Measurements from ENCODE around the gene LYPD6.

Gene LYPD6

DNA sequence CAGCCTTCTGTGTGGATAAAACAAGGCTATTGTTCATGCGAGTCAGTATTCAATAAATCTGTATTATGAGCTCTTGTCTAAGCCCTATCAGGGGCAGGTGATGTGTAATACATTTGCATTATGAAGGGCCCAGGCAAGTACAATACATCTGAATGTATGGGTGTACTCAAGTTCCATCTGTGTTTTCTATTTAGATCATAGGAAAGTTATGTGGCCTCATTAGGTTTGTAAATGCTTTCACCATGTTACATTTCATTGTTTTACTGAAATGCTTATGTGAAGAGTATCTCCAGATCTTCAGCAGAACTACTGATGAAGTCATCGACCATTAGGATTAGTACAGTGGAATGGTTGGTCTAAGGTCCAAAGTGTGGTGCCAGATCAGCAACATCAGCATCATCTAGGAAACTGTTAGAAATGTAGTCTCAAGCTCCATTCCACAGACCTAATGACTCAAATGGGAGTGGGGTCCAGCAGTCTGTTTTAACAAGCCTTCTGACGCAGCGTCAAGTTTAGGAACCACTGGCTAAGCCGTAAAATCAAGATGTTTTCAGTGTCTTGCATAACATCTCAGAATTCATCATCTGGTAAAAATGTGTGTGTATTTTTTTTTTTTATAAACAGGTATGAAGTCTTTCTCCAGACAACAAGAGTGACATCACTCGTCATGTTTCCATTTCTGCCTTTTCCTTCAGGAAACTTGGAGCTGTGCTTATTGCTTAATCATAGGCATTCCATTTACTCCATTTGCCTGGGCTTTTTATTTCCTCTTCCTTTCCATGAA lies 80.5 kb downstream of the LYPD6 start:
- no peak for DNase-seq

DNA sequence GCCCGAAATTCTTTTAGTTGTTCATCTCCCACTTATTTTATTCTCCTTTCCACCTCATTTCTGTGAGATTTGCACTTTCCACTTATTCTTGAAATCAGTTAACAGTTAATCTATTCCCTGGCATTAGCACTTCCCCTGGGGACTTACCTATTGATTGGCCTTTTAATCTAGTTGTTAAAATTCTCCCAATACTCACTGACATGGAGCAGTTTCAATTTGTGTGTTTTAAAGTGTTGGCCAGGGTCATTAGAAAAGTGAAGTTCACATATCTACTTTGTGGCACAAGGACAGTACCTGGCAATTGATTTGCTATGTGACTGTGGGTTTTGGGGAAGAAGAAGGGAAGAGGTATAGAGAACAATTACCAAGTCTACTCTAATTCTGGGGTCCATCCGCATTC lies 83.1 kb downstream of the LYPD6 start:
- DNase-seq, result no peak

DNA sequence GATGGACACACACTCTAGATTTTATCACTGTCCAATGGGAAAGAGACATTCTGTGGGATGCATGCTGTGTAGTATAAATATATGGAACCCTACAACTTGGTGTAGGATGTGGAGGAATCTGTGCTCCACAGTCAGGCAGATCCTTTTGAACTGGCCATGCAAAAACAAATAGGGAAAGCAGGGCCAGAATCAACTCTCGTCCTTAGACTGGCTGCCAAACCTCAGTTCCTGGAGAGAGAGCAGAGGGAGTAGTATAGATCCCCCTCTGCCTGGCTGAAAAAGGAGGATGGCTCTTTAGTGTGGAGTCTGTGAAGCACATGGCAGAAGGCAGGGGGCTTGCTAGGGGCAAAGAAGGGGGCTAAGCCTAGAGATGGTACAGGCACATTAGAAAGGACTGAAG lies 84.7 kb downstream of the LYPD6 start:
- no peak for DNase-seq

DNA sequence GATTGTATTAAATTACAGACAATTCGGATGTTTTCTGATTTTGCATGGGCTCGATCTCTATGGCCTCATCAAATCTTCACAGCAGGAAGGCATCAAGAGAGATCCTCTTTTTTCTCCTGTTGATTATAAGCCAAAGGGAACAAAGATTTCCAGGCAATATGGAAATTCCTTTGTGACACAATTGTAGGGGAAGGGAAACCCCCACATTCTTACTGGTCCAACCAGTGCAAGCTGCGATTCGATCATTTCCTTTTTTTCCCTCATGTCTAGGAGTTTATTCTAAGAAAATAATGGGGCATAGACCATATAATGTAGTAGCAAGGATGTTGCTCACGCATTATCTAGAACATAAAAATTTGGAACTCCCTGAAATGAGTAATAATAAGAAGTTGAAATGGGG lies 87.7 kb downstream of the LYPD6 start:
- DNase-seq, result no peak

DNA sequence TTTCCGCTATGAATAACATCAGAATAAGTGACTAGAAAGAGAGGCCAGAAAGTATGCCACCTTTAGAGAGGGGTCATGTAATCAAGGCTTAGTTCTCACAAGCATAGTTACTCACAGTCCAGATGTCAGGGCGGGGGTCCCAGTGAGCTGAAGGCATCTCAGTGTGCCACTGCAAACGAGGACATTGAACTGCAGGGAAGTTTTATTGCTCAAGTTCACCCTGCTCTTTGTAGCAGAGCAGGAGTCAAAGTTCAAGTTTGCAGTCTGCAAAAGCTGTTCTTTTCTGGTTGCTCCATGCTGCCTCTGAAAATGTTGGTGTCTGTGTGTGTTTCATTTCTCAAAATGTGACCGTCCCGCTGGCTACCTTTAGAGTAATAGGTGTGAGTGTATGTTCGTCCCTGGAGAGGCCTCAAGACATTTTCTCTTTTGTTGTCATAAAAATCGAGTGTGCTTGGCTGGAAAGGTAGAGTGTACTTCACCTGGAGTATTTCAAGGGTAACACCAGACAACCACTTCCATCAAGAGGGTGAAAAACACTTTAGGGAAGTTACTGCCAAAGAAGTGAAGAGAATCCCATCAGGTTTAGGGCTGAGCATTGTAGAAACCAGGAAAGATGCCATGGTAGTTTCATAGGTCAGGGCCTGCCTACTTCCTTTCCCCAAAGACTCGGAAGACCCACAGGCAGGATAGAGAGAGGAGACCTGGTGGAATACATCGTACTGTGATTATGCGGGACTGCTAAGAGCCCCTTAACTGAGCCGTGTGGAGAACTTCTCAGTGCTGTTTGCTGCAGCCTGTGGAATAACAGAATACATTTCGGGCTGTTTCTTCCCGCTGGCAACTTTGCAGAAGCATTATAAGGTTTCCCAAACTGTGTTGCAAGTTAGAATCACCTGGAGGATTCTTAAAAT lies 89.9 kb downstream of the LYPD6 start:
- no peak for DNase-seq

DNA sequence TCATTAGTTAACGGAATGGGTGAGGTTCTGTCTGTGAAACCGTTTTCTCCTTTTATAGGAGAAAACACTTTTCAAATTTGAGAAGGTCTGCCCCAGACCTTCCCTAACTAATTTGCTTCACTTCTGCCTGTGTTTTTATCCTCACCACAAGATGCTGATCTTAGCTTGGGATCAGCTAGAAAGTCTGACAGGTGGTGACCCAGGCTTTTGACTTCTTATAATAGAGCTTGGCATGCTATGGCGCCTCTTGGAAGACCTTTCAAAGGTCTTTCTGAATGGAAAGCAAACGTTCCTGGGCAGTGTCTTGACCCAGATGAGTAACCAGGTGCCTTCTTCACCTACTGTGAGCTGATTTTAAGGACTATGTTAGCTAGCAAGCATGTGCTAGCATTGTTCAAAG lies 91.4 kb downstream of the LYPD6 start:
- no peak for DNase-seq

DNA sequence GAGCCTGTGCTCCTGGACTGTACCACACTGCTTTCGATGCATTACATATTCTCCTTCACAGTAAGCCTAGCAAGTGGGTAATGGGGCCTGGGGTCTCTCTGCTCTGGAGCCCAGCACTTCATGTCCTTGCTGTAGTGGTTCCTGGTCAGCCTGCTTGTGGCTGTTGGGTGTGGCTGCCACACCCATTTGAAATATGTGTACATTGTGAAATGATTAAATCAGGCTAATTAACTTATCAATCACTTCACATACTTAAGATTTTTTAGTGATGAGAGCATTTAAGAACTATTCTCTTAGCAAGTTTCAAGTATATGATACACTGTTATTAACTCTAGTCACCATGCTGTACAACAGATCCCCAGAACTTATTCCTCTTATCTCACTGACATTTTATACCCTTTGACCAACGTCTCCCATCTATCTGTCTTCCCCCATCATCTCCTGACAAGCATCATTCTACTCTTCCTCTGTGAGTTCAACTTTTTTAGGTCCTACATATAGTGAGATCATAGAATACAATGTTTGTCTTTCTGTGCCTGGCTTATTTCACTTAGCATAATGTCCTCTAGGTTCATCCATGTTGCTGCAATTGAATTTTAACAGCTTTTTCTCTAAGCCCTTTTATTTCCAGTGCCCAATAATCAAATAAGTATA lies 92.1 kb downstream of the LYPD6 start:
- DNase-seq, result no peak

DNA sequence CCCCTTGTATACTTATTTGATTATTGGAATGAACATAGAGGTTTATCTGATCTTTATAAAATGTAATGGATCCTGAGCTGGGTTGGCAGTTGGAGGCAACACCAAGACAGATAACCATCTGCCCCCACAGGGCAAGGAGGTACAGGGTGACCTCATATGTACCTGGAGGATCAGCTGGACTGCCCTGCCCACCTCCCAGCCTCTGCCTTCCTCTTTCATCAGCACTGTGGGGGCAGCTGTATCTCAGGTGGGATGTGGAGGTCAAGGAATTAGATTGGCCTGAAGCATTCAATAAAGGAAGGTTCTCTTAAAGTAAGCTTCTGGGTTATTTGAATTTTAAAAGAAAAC lies 92.6 kb downstream of the LYPD6 start:
- DNase-seq, result no peak

DNA sequence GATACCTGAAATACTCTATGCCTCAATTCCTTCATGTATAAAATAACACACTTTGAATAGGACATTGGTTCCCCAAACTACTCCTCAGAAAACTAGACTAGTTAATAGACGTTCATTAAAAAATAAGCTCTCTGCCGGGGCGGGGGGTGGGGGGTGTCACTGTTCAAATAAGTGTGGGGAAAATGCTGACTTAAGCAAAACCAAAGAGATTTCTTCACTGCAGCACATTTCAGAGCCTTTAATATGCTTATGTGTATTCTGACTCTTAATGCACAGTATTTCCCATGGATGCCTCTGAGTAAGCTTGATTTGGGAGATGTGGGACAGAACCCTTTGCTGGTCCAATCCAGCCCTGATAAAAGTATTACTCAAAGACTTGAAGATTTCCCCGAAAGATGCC lies 93.2 kb downstream of the LYPD6 start:
- DNase-seq, result no peak

DNA sequence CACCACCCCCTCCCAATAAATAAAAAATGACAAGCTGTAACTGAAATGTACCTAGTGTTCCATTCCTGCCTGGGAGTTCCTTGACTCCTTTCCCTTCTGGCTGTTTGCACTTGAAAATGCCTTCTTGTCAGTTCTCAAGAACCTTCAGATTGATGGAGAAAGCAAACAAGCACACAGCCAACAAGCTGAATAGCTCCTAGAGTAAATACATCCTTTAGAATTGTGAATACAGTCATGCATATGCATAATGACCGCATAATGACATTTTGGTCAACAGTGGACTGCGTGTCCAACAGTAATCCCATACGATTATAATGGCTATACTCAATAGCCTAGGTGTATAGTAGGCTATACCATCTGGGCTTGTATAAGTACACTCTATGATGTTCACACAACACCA lies 97.0 kb downstream of the LYPD6 start:
- no peak for DNase-seq

DNA sequence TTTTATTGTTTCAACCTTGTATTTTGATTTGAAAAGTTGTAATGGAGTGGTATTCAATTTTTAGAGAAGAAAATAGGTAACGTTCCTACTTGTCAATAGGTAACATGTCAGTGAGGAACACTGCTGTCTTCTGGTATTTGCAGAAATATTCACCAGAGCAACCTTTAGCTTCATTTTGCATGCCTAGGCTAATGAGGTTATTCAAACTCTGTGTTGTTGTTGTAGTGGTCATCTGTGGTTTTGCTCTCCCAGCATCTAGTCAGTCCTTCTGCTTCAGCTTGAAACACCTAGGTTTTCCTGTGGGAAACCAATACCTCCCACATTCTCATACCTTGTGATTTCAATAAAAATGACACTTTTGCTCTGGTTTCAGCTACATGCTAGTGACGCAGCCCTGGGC lies 98.4 kb downstream of the LYPD6 start:
- no peak for DNase-seq

DNA sequence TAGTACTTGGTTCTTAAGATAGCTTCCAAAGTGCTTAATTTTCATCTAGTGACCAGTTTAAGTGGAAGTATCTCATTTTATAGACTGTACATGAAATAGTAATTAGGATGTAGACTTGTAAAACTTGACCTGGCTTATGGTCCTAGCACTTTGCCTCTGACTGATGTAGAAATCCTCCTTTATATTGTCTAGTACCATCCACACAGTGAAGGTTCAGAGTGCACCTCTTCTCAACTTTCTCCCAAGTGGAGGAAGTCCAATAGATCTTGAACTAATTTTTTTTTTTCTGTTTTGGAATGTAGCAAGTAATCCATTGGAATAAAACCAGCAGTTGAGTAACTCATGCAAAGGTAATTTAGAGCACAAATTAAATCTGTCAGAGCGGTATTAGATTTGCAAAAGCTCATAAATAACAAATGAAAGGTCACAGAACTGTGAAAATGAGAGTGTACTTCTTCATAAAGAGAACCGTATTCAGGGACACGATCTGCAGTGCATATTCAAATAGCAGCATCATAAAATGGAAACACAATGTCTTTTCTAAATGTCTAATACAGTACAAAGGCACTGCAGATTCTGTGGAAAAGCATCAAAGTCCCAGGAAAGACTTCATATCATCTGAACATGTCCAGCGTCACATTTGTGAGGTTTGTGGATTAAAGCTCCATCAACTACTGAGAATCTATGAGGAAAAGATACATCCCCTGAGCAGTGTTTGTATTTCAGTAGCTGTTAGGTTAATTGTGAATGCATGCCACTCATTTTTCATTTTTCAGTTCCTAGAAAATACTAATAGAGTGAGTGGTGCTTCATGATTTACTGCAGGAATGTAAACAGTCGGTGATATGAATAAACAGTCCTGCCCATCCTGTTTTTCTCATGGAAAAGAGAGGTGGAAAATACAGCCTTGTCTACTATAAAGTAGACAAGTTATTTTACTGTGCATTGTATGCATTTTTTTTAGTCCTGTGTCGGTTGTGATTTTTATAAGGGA lies 100.7 kb downstream of the LYPD6 start:
- no peak for DNase-seq

DNA sequence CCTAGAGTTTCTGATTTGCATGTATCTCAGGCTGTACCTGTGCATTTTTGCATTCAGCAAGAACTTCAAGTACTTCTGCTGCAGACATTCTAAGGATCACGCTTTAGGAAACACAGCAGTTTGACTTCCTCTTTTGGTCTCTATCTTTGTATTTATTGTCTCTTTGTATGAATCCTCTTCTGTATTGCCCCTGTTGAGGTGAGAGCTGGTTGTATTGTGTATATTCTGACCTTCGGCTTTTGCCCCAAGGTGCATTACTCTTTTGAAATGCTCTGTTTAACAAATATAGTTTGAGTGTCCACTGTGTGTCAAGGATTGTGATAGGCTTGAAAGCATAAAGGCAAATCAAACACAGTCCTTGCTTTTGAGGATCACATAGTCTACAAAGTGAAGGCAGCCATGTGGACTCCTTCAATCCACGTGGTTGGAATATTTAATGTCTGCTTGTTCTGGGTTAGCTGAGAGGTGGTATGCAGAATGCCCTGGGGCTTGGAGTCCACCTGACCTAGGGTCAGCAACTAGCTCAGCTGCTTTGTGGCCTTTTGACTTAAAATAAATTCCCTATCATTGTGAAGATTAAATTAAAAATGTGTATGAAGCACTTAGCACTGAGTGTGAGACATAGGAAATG lies 108.1 kb downstream of the LYPD6 start:
- DNase-seq, result no peak

DNA sequence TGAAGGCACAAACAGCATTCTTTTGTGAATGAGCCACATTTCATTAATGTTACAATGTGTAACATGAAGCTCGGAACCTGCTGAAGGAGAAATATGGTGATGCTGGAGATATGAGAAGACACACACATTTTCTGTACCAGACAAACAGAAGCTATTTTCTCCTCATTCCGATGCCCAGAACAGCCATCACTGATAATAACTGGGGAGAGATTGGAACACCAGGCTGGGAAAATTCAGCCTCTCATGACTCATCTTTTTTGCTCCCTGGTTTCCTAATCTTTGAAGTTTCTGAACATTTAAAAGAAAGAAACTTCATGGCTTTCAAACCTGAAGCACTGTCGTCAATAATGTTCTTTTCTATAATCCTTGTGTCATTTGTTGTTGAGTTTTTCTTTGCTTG lies 110.9 kb downstream of the LYPD6 start:
- no peak for DNase-seq

DNA sequence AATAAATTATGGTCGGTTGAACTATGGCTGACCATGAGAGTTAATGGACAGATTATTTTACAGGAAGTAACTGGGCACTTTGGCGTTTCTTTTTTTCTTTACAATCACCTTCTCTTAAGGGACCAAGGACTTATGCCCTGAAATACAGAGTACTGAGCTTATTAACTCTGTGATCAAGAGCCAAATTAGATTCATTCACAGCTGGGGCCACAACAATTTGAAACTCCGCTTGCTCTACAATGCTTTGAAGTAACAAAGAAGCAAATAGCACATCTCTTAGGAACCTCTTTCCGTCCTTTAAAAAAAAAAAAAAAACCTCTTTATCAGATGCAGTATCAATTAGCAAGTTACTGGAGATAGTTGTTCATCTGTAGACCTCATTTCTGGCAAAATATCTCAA lies 112.0 kb downstream of the LYPD6 start:
- DNase-seq, result no peak

DNA sequence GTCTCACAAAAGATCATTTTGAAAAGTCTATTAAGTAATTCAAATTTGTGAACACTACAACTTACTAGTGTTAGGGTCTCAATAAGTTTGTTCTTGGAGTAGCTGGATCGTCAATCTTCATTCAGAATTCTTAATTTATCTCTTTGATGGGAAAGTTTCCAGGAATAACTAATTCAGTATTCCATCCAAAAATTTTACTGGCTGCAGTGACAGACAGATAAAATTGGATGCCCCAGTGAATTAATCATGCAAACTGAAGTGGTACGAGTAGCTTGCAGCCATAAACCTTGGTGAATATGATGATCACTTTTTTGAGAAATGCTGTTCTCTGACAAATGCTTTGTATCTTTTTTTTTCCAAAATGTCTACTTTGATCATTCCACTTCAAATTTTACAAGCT lies 112.8 kb downstream of the LYPD6 start:
- no peak for DNase-seq

DNA sequence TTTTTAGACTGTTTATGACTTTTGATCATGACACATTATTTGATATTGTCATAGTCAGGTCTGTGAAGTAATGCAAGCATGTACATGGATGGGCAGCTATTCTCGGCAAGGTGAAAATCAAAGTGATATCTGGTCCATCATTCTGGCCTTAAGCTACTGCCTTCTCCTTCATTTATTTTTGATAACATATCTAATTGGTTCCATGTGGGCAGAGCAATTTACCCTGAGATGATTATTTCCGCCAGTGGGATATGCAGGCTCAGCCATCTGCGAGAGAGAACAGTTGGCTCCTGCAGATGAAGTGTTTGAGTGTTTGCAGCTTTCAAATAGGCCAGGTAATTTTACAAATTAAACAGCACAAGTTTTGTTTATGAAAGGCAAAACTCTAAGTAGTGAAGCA lies 116.4 kb downstream of the LYPD6 start:
- no peak for DNase-seq

DNA sequence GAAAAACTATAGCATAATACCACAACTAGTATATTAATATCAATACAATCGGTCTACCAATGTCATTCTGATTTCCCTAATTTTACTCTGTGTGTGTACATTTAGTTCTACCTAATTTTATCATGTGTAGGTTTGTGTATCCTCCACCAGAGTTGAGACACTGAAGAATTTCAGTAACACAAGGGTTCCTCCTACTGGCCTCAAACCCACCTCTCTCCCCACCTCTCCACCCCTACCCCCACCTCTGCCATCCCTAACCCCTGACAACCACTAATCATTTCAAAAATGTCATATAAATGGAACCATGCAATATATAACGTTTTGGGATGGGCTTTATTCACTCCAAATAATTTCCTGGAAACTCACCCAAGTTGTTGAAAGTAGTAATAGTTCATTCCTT lies 117.9 kb downstream of the LYPD6 start:
- DNase-seq, result no peak

DNA sequence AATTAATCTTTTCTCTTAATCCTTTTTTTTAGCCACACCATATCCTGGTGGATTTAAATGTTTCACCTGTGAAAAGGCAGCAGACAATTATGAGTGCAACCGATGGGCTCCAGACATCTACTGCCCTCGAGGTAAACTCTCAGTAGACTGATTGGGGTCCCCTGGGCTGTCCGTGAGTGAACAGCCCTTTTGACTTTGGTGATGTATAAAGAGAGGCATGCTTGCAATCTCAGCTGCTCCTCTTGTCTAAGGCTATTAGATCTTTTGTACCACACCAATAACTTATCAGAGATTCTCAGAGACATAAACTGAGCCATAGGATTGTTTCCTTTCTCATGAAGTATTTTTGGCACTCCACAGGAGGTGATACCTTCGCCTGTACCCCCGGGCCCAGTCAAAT lies 118.6 kb downstream of the LYPD6 start:
- DNase-seq, result no peak

DNA sequence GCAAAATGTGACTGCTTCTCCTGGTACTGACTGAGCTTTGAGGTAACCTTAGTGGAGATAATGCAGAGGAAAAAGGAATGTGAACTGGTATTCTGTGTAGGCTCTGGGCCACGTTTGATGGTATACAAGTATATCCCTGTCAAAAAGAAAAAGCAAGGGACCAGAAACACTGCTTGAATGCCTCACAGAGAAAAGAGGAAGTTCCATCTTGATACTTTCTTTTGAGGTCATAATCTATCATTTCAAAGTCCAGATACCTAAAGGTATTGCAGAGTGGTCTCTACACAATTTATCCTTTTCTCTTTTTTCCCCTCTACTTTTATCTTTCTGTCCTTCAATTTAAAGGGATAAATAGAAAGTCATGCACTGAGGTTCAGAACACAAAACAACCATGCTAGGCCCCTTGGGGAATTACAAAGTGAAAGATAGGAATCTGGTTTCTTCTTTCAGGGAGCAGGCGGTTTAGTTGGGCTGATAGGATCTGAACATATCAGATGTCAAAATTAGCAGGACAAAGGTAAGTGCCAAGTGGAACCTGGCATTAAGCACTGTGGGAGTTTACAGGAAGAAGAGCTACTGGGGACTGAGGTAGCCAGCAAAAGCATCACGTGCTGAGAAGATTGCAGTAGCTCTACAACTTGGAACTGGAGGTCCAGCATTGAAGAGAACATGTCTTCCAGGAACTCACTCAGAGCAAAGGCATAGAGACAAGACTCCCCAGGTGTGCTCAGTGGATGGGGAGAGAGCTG lies 121.2 kb downstream of the LYPD6 start:
- DNase-seq, result no peak

DNA sequence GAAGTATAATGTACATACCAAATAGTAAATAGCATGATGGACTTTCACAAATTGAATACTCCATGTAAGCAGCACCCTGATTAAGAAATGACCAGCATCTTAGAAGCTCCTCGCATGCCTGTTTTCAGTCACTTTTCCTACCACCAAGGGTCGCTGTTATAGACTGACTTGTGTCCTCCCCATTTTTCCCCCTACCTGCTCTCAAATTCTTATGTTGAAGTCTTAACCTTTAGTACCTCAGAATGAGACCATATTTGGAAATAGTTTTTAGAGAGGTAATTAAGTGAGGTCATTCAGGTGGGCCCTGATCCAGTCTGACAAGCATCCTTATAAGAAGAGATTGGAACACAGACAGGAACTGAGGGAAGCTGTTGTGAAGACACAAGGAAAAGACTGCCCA lies 125.9 kb downstream of the LYPD6 start:
- no peak for DNase-seq

All from CD4-positive, alpha-beta T cell treated with Interleukin-1 beta for 1 hour (primary cell).